ENCODE data around the gene TMIGD1.

The TMIGD1 gene

GRCh38 chr17:30290696-30291542, 42.9 kb downstream of the TMIGD1 start:
- DNase-seq (ENCODE audit: low read depth), result peak; percentile 29

- no peak for DNase-seq (ENCODE audit: low read depth)
These were observed 43.8 kb downstream of the TMIGD1 start for GRCh38 chr17:30290077-30290476.

DNA sequence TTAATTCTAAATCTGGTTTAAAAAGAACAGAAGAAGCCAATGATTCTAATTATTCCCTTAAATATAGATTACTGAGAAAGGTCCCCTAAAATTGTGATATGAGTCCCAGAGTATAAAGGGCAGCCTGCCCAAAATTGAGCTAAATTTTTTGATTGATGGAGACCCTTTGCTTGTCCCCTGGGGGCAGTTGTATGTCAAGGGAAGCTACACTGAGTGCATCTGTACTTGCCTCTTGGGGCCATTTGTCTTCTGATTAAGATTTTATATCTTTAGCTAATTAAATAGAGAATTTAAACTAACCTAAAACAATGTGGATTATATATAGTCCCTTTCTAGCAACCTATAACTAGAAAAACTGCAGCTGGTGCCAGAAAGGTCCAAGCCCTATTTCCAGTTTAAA, 54.7 kb downstream of the TMIGD1 start:
- DNase-seq (ENCODE audit: low read depth), result no peak

DNA sequence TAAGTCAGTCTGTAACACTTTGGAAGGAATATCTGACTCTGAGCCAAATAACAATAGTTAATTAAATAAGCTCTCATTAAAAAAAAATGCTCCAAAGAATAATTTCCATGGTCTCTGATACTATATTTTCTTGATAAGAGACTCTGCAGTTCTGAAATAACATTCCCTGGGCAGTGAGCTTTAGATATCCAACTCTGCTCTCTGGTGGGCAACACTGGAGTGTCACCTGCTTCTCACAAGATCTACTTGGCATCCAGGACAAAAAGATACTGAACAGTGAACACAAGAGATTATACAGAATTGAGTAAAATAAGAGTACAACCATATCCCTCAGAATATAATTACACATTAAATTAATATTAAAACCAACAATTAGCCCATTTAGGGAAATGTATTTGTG, 55.8 kb downstream of the TMIGD1 start:
- DNase-seq (ENCODE audit: low read depth), result peak; percentile 67

- DNase-seq (ENCODE audit: low read depth), result no peak
These were observed 57.9 kb downstream of the TMIGD1 start for GRCh38 chr17:30275911-30276310.

GRCh38 chr17:30274887-30275286, 59.0 kb downstream of the TMIGD1 start:
- DNase-seq (ENCODE audit: low read depth), result no peak

DNA sequence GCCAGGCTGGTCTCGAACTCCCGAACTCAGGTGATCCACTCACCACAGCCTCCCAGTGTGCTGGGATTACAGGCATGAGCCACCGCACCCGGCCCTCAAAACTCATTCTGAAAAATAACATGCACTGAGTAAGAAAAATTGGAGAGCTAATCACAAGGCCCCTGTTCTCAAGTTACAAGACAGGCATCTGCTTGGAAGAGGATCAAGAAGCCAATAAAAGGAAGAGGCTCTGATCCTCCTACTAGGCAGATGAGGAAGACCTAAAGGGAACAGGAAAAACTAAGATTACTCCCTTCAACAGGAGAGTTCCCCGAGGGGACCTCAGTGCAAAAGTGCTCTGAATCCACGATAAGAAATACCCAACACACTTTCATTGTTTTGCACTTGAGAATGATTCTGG, 60.5 kb downstream of the TMIGD1 start:
- DNase-seq (ENCODE audit: low read depth), result peak; percentile 15

DNA sequence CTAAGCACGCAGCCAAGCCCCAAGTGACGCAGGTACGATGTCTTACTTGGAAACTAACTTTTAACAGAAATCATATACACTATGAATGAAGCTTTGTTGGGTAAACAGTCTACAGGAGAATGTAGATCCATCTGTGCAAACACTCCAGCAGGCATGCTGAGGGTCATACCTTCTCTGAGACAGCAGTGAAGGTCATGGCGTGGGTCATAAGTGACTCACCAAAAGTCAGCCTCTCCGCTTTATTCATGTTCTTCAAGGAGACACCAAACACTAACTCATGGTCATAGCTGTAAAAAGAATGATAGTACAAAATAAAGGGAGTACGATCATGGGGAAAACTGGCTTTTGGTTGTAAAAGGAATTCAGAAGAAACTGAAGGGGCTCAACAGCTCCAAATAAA, 62.8 kb downstream of the TMIGD1 start:
- DNase-seq (ENCODE audit: low read depth), result peak; percentile 65

- peak; percentile 75 for DNase-seq (ENCODE audit: low read depth)
These were observed 66.2 kb downstream of the TMIGD1 start for GRCh38 chr17:30267625-30268024.
